DND-41 (cell line): ENCODE results near the gene TIMD4.

Source experiments
- EZH2 ChIP-seq: IDR thresholded peaks from 3 replicates; pipeline ENCODE4 v1.6.1; 2012; ENCODE audit warnings: borderline replicate concordance, low read depth, mild to moderate bottlenecking, moderate library complexity, low read length, inconsistent platforms; ENCODE audit not compliant: severe bottlenecking
- TF ChIP-seq, protein P1 (sequence below): IDR thresholded peaks from 2 replicates; pipeline ENCODE4 v1.5.1; 2012; ENCODE audit warnings: borderline replicate concordance, low read length, moderate library complexity, mild to moderate bottlenecking; ENCODE audit not compliant: poor library complexity, severe bottlenecking; ENCODE audit errors: extremely low read depth

DNA sequence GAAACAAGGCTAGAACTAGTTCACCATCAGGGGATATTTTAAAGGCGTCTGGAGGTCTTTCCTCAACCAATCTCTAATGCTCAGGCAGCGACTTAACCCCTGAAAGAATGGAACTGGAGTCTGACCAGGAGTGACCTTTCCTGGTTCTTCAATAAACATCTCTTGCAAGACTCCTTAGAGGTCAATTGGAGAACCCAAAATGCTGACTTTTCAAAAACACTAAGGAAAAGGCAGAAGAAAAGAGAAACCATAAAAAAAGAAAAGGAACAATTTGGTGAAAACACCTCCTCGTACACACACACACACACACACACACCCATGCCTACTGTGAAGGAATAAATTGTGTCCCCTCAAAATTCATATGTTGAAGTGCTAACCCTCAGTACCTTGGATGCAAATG, 12.3 kb downstream of the TIMD4 start:
- TF ChIP-seq, protein P1, sequence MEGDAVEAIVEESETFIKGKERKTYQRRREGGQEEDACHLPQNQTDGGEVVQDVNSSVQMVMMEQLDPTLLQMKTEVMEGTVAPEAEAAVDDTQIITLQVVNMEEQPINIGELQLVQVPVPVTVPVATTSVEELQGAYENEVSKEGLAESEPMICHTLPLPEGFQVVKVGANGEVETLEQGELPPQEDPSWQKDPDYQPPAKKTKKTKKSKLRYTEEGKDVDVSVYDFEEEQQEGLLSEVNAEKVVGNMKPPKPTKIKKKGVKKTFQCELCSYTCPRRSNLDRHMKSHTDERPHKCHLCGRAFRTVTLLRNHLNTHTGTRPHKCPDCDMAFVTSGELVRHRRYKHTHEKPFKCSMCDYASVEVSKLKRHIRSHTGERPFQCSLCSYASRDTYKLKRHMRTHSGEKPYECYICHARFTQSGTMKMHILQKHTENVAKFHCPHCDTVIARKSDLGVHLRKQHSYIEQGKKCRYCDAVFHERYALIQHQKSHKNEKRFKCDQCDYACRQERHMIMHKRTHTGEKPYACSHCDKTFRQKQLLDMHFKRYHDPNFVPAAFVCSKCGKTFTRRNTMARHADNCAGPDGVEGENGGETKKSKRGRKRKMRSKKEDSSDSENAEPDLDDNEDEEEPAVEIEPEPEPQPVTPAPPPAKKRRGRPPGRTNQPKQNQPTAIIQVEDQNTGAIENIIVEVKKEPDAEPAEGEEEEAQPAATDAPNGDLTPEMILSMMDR = no peak
- TF ChIP-seq EZH2 = no peak
